B cell (primary cell): Measurements from ENCODE around the gene COLEC12. TPM values are rescaled to one million over a fixed set of nuclear protein-coding genes. Genes with fewer than 3 reads are reported as not detected.

ENCODE experiments used
- ATAC-seq: fragments of 200-7000 bp; cut with Tn5 transposase; one replicate; pipeline ENCODE4 v1.10.0; 2021; ENCODE audit warnings: low read depth, mild to moderate bottlenecking, moderate number of reproducible peaks, moderate library complexity
- CTCF ChIA-PET: fragments of 350-600 bp; sonication (Branson Sonifier 250); formaldehyde crosslinking; loops from one replicate; lab custom pipeline; 2021; ENCODE audit warnings: antibody characterized with exemption, inconsistent platforms; lab: Charles Lee
- POLR2A ChIA-PET: fragments of 350-600 bp; sonication (Branson Sonifier 250); formaldehyde crosslinking; loops from one replicate; lab custom pipeline; 2021; ENCODE audit warnings: antibody characterized with exemption; lab: Charles Lee
- DNase-seq: peaks from one replicate; pipeline ENCODE4 v3.0.0; 2013
- H2AFZ ChIP-seq: 2 replicates; pipeline ENCODE4 v1.6.1; 2012; ENCODE audit warnings: mild to moderate bottlenecking, low read depth, low read length; ENCODE audit not compliant: insufficient read depth, poor library complexity, severe bottlenecking
- H3K27ac ChIP-seq, 2 donors: 1 replicate in 1 of 2; 2 replicates in 1 of 2; pipeline ENCODE4 v1.5.1; 2012 to 2013; ENCODE audit warnings: low read length in 2 of 2, mild to moderate bottlenecking in 2 of 2, moderate library complexity in 1 of 2
- H3K27me3 ChIP-seq, 4 experiments: fragments of 200-600 bp in 1 of 4; sonication (generic) in 1 of 4; replicated peaks in 1 of 4; 1 replicate in 2 of 4; 2 replicates in 2 of 4; pipeline versions ENCODE4 v1.6.1 to v1.7.0; 2013 to 2016; ENCODE audit warnings: low read length in 3 of 4, mild to moderate bottlenecking in 2 of 4, mixed read lengths in 1 of 4, moderate library complexity in 1 of 4; ENCODE audit not compliant: insufficient read depth in 4 of 4, control insufficient read depth in 3 of 4; ENCODE audit errors: control extremely low read depth in 1 of 4
- H3K36me3 ChIP-seq, 2 experiments: replicated peaks in 1 of 2; 1 replicate in 1 of 2; 2 replicates in 1 of 2; pipeline versions ENCODE4 v1.6.1 to v1.7.1; 2013; ENCODE audit warnings: low read length in 1 of 2; ENCODE audit not compliant: insufficient read depth in 2 of 2, control insufficient read depth in 1 of 2; ENCODE audit errors: control extremely low read depth in 1 of 2, extremely low read depth in 1 of 2
- H3K4me1 ChIP-seq, 2 donors: fragments of 200-600 bp in 1 of 2; sonication (generic) in 1 of 2; 1 replicate in 1 of 2; 2 replicates in 1 of 2; pipeline versions ENCODE4 v1.5.1 to v1.6.1; 2013 to 2017; ENCODE audit warnings: low read length in 2 of 2; ENCODE audit not compliant: control insufficient read depth in 2 of 2, insufficient read depth in 2 of 2
- H3K4me2 ChIP-seq: replicated peaks from 2 replicates; pipeline ENCODE3; 2012; ENCODE audit warnings: mild to moderate bottlenecking, low read depth, low read length; ENCODE audit not compliant: poor library complexity, severe bottlenecking
- H3K4me3 ChIP-seq, 5 experiments: fragments of 200-600 bp in 1 of 5; sonication (generic) in 1 of 5; 1 replicate in 3 of 5; 2 replicates in 2 of 5; pipeline versions ENCODE4 v1.5.1 to v1.7.0; 2011 to 2016; ENCODE audit warnings: low read length in 4 of 5, mild to moderate bottlenecking in 4 of 5, low read depth in 2 of 5, control low read depth in 1 of 5, moderate library complexity in 1 of 5; ENCODE audit not compliant: insufficient read depth in 1 of 5; ENCODE audit errors: control extremely low read depth in 1 of 5, extremely low read depth in 1 of 5
- H3K79me2 ChIP-seq: fragments of 200-600 bp; sonication (generic); one replicate; pipeline ENCODE4 v1.6.0; 2016; ENCODE audit warnings: low read length; ENCODE audit not compliant: control insufficient read depth, insufficient read depth
- H3K9ac ChIP-seq: fragments of 200-600 bp; sonication (generic); 2 replicates; pipeline ENCODE4 v1.6.1; 2017; ENCODE audit warnings: mild to moderate bottlenecking, low read length, moderate library complexity
- H3K9me3 ChIP-seq, 3 donors: one replicate each; pipeline versions ENCODE4 v1.6.1 to v1.7.1; 2013; ENCODE audit warnings: low read length in 2 of 3; ENCODE audit not compliant: control insufficient read depth in 2 of 3, insufficient read depth in 1 of 3; ENCODE audit errors: control extremely low read depth in 1 of 3
- H4K20me1 ChIP-seq: 2 replicates; pipeline ENCODE4 v1.6.0; 2012; ENCODE audit warnings: mild to moderate bottlenecking, low read length; ENCODE audit not compliant: insufficient read depth, control insufficient read depth, poor library complexity, severe bottlenecking
- H3K27ac Mint-ChIP-seq: one replicate; pipeline ENCODE4 v1.8.0; 2021; ENCODE audit warnings: mixed read lengths
- H3K27me3 Mint-ChIP-seq: one replicate; pipeline ENCODE4 v1.8.0; 2021; ENCODE audit warnings: mixed read lengths
- H3K4me1 Mint-ChIP-seq: one replicate; pipeline ENCODE4 v1.8.0; 2021; ENCODE audit warnings: mixed read lengths
- H3K4me3 Mint-ChIP-seq: one replicate; pipeline ENCODE4 v1.8.0; 2021; ENCODE audit warnings: mixed read lengths
- H3K9me3 Mint-ChIP-seq: one replicate; pipeline ENCODE4 v1.8.0; 2022; ENCODE audit warnings: mixed read lengths; ENCODE audit not compliant: insufficient read depth
- EZH2 ChIP-seq: IDR thresholded peaks from 2 replicates; pipeline ENCODE4 v1.6.1; 2012; ENCODE audit warnings: borderline replicate concordance, low read depth, mild to moderate bottlenecking, moderate library complexity, low read length; ENCODE audit not compliant: insufficient read depth, poor library complexity, severe bottlenecking
- WGBS: methylation state at CpG from one replicate; pipeline ENCODE4 v1.1.5; 2013; ENCODE audit warnings: missing lambda C conversion rate; ENCODE audit not compliant: insufficient coverage; 5-methylcytosine and 5-hydroxymethylcytosine counted together
- intact Hi-C: fragments of 100-400 bp; cut with micrococcal nuclease; formaldehyde crosslinking; loops from one replicate; pipeline ENCODE4 v1.10.0; 2022
- polyA plus RNA-seq: library from polyadenylated mRNA; depleted of rRNA; stranded (reverse); fragments of >200 nt; gene quantifications from 2 replicates; pipeline ENCODE4 v1.2.3, GENCODE V29; 2012
- total RNA-seq, 2 donors: library from RNA; stranded (reverse); fragments of 120-200 nt in 1 of 2; gene quantifications; 1 replicate in 1 of 2; 2 replicates in 1 of 2; pipeline versions ENCODE4 v1.2.3 to v1.2.4, GENCODE V29; 2013 to 2022
- TF ChIP-seq, protein P1 (sequence below): fragments of 200-600 bp; IDR thresholded peaks from one replicate; pipeline ENCODE4 v1.8.0; 2022; ENCODE audit warnings: antibody characterized with exemption, mild to moderate bottlenecking

Gene COLEC12
- total and polyA plus RNA-seq, 2 donors (not counting 1 experiment from before 2014, with no cell fraction given): not detected

DNA sequence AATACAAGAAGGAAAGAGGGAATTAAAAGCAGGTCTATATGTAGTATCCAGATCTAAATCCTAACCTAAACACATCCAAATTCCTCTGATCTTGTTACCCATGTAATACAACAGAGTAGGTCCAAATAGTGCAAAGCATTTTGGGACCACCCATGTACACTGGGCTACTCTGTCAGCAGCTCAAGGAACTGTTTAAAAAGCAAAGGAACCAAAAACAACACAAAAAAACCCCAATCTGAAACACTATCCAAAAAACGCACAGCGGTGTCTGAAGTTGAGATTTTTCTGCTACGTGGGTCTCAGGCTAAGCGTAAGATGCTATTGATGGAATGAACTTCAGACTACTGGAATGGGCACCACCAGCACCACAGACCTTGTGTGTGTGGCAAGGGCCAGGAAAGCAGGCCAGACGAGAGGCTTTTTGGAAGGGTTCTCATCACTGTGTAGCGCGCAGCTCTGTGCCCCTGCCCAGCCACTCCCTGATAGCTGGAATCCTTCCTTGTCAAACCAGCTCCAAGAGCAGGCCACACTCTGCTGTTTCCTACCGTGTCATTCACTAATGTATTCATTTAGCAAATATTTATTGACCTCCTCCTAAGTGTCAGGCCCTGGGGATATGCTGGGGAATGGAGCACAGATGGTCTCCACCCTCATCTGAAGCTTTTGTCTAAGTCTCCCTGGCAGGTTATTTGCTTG lies 101.4 kb downstream of the COLEC12 start:
- CTCF ChIA-PET: no interaction called here

DNA sequence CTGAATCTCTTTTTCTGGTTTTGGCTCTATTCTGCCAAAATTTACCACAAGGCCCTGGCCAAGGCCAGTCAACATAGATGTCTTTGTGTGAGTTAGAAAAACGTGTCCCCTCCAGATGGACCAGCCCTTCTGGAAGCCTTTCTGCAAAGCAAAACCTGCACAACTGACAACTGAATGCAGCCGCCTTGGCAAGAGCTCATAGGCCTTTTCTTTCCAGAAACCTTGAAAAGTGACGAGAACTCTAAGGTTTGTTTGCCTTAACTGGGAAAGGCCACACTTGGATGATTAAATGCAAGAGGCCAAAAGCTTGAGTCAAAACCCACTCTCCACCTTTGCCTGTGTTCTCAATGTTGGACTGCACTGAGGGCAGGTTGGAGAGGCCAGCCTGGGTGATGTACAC lies 103.9 kb downstream of the COLEC12 start:
- H3K27me3 Mint-ChIP-seq: peaks cover 6% of the 10 kb centered on the region
- Histone ChIP-seq H3K27me3 (no peaks in the 10 kb centered on the region), H3K9me3 (no peaks in the 10 kb centered on the region), H3K4me3 (no peak overlapping the region), H3K9ac (no peak overlapping the region), H3K27ac (no peak overlapping the region), H4K20me1 (no peaks in the 10 kb centered on the region), H2AFZ (no peak overlapping the region), H3K4me1 (no peaks in the 10 kb centered on the region), H3K79me2 (no peaks in the 10 kb centered on the region), H3K36me3 (no peaks in the 10 kb centered on the region), H3K4me2 (no peak overlapping the region)
- no peaks in the 10 kb centered on the region for H3K9me3 Mint-ChIP-seq
- WGBS: 96% methylated on average over 3 of the region's 3 CpGs
- no peaks in the 10 kb centered on the region for H3K4me1 Mint-ChIP-seq
- no peak overlapping the region for H3K4me3 Mint-ChIP-seq
- intact Hi-C loops: no loop called here
- H3K27ac Mint-ChIP-seq: no peak overlapping the region
- no peak for TF ChIP-seq EZH2
- TF ChIP-seq, protein P1, sequence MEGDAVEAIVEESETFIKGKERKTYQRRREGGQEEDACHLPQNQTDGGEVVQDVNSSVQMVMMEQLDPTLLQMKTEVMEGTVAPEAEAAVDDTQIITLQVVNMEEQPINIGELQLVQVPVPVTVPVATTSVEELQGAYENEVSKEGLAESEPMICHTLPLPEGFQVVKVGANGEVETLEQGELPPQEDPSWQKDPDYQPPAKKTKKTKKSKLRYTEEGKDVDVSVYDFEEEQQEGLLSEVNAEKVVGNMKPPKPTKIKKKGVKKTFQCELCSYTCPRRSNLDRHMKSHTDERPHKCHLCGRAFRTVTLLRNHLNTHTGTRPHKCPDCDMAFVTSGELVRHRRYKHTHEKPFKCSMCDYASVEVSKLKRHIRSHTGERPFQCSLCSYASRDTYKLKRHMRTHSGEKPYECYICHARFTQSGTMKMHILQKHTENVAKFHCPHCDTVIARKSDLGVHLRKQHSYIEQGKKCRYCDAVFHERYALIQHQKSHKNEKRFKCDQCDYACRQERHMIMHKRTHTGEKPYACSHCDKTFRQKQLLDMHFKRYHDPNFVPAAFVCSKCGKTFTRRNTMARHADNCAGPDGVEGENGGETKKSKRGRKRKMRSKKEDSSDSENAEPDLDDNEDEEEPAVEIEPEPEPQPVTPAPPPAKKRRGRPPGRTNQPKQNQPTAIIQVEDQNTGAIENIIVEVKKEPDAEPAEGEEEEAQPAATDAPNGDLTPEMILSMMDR: no peak
- CTCF ChIA-PET: no interaction called here
- POLR2A ChIA-PET: no interaction called here
- DNase-seq: no peak
- ATAC-seq: no peak

More for the DNA sequence above, 101.4 kb downstream of the COLEC12 start:
- Mint-ChIP-seq H3K27me3 (peaks cover 4% of the 10 kb centered on the region), H3K9me3 (no peaks in the 10 kb centered on the region), H3K27ac (no peak overlapping the region), H3K4me3 (no peak overlapping the region), H3K4me1 (no peaks in the 10 kb centered on the region)
- no peaks in the 10 kb centered on the region for H3K9me3 ChIP-seq
- no peaks in the 10 kb centered on the region for H3K36me3 ChIP-seq
- POLR2A ChIA-PET: no interaction called here
- no peaks in the 10 kb centered on the region for H4K20me1 ChIP-seq
- H3K27me3 ChIP-seq: no peaks in the 10 kb centered on the region
- H3K9ac ChIP-seq: no peak overlapping the region
- no peak overlapping the region for H3K4me2 ChIP-seq
- intact Hi-C loops: no loop called here
- no peak overlapping the region for H3K4me3 ChIP-seq
- WGBS: 67% methylated on average over 5 of the region's 8 CpGs
- H3K27ac ChIP-seq: no peak overlapping the region
- DNase-seq (no peak), ATAC-seq (no peak)
- TF ChIP-seq, protein P1: no peak
- no peak for TF ChIP-seq EZH2
- H3K79me2 ChIP-seq: no peaks in the 10 kb centered on the region
- no peak overlapping the region for H2AFZ ChIP-seq
- no peaks in the 10 kb centered on the region for H3K4me1 ChIP-seq
